B cell (primary cell): ENCODE measurements around the gene RTP4.

Experiments
- EZH2 ChIP-seq: IDR thresholded peaks from 2 replicates; pipeline ENCODE4 v1.6.1; 2012; ENCODE audit warnings: borderline replicate concordance, low read depth, mild to moderate bottlenecking, moderate library complexity, low read length; ENCODE audit not compliant: insufficient read depth, poor library complexity, severe bottlenecking
- TF ChIP-seq, protein P1 (sequence below): fragments of 200-600 bp; IDR thresholded peaks from one replicate; pipeline ENCODE4 v1.8.0; 2022; ENCODE audit warnings: antibody characterized with exemption, mild to moderate bottlenecking

DNA sequence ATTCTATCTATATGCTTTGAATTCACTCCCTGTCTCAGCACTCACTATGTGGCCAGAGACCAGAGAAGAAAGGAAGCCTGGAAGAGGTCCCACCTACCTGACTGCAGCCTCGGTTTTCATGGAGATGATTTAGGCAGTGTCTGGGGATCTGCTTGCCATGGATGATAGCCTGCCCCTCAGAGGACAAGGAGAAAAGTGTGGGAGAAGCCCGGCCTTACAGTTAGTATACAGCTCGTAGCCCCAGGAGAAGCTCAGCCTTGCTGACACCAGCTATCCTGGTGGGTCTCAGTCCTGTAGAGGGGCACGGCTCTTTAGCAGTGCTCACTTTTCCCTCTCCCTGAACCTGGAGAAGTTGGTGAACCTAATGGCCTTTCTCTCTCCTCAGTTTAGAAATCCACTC is 25.9 kb upstream of the RTP4 start:
- TF ChIP-seq, protein P1, sequence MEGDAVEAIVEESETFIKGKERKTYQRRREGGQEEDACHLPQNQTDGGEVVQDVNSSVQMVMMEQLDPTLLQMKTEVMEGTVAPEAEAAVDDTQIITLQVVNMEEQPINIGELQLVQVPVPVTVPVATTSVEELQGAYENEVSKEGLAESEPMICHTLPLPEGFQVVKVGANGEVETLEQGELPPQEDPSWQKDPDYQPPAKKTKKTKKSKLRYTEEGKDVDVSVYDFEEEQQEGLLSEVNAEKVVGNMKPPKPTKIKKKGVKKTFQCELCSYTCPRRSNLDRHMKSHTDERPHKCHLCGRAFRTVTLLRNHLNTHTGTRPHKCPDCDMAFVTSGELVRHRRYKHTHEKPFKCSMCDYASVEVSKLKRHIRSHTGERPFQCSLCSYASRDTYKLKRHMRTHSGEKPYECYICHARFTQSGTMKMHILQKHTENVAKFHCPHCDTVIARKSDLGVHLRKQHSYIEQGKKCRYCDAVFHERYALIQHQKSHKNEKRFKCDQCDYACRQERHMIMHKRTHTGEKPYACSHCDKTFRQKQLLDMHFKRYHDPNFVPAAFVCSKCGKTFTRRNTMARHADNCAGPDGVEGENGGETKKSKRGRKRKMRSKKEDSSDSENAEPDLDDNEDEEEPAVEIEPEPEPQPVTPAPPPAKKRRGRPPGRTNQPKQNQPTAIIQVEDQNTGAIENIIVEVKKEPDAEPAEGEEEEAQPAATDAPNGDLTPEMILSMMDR, result no peak
- TF ChIP-seq EZH2, result no peak
